Parathyroid adenoma (tissue), 2 donors: Measurements from ENCODE around the gene TOMM7.
"Not testable (repeated sequence)": the region's sequence is repeated elsewhere in the genome, so short reads cannot be mapped to it uniquely, and the experiment has no call there.

Experiments used
- H2AFZ ChIP-seq: fragments of 300-600 bp; sonication (generic); one replicate; pipeline ENCODE4 v1.7.0; 2017; ENCODE audit warnings: antibody characterized with exemption, mild to moderate bottlenecking
- H3K27ac ChIP-seq: fragments of 300-600 bp; sonication (generic); one replicate; pipeline ENCODE4 v1.7.0; 2017
- H3K27me3 ChIP-seq: fragments of 300-600 bp; sonication (generic); one replicate; pipeline ENCODE4 v1.7.0; 2017; ENCODE audit warnings: low read length; ENCODE audit not compliant: control insufficient read depth, insufficient read depth
- H3K36me3 ChIP-seq: fragments of 300-600 bp; sonication (generic); one replicate; pipeline ENCODE4 v1.7.0; 2017; ENCODE audit warnings: low read length; ENCODE audit not compliant: control insufficient read depth, insufficient read depth
- H3K4me1 ChIP-seq: fragments of 300-600 bp; sonication (generic); one replicate; pipeline ENCODE4 v1.7.0; 2017; ENCODE audit warnings: control low read depth
- H3K4me2 ChIP-seq: fragments of 300-600 bp; sonication (generic); one replicate; pipeline ENCODE4 v1.7.0; 2017; ENCODE audit warnings: low read length
- H3K4me3 ChIP-seq: fragments of 300-600 bp; sonication (generic); one replicate; pipeline ENCODE4 v1.7.0; 2017; ENCODE audit warnings: low read depth, low read length
- H3K79me2 ChIP-seq: fragments of 300-600 bp; sonication (generic); one replicate; pipeline ENCODE4 v1.7.0; 2017; ENCODE audit warnings: control low read depth
- H3K9ac ChIP-seq: fragments of 300-600 bp; sonication (generic); one replicate; pipeline ENCODE4 v1.7.0; 2017; ENCODE audit warnings: mild to moderate bottlenecking
- H3K9me3 ChIP-seq: fragments of 300-600 bp; sonication (generic); one replicate; pipeline ENCODE4 v1.7.0; 2017; ENCODE audit warnings: low read length; ENCODE audit not compliant: control insufficient read depth
- CTCF ChIP-seq: fragments of 300-600 bp; sonication (generic); IDR thresholded peaks from one replicate; pipeline ENCODE4 v1.7.0; 2017; ENCODE audit warnings: antibody characterized with exemption, mild to moderate bottlenecking
- donor health status: primary hyperparathyroidism.

The TOMM7 gene

GRCh38 chr7:22806752-22807151 is 15.9 kb downstream of the TOMM7 start:
- no peak overlapping the region for H3K4me3 ChIP-seq
- no peak overlapping the region for H3K9ac ChIP-seq
- H3K79me2 ChIP-seq: no peaks in the 10 kb centered on the region
- no peaks in the 10 kb centered on the region for H3K27me3 ChIP-seq
- H2AFZ ChIP-seq: no peak overlapping the region
- no peak for TF ChIP-seq CTCF
- H3K27ac ChIP-seq: no peak overlapping the region
- H3K4me1 ChIP-seq: no peaks in the 10 kb centered on the region
- no peak overlapping the region for H3K4me2 ChIP-seq
- no peaks in the 10 kb centered on the region for H3K36me3 ChIP-seq
- H3K9me3 ChIP-seq: no peaks in the 10 kb centered on the region

GRCh38 chr7:22805227-22805626 is 17.4 kb downstream of the TOMM7 start:
- H3K4me2 ChIP-seq: no peak overlapping the region

GRCh38 chr7:22802831-22803230 is 19.8 kb downstream of the TOMM7 start:
- not testable (repeated sequence) for H2AFZ ChIP-seq, H3K36me3 ChIP-seq, H3K9ac ChIP-seq, H3K79me2 ChIP-seq, H3K27me3 ChIP-seq, H3K9me3 ChIP-seq, H3K4me3 ChIP-seq, H3K27ac ChIP-seq, H3K4me2 ChIP-seq, H3K4me1 ChIP-seq

More at GRCh38 chr7:22805227-22805626, 17.4 kb downstream of the TOMM7 start:
- no peaks in the 10 kb centered on the region for H3K79me2 ChIP-seq
- no peaks in the 10 kb centered on the region for H3K27me3 ChIP-seq
- no peaks in the 10 kb centered on the region for H3K36me3 ChIP-seq
- no peak for TF ChIP-seq CTCF
- H3K4me1 ChIP-seq: no peaks in the 10 kb centered on the region
- H3K4me3 ChIP-seq: no peak overlapping the region
- no peak overlapping the region for H2AFZ ChIP-seq
- no peaks in the 10 kb centered on the region for H3K9me3 ChIP-seq
- H3K27ac ChIP-seq: no peak overlapping the region
- H3K9ac ChIP-seq: no peak overlapping the region

GRCh38 chr7:22802426-22802825 is 20.2 kb downstream of the TOMM7 start:
- TF ChIP-seq CTCF: no peak
- H3K4me2 ChIP-seq: no peak overlapping the region
- H3K36me3 ChIP-seq: no peaks in the 10 kb centered on the region
- H2AFZ ChIP-seq: no peak overlapping the region
- H3K9ac ChIP-seq: no peak overlapping the region
- H3K27ac ChIP-seq: no peak overlapping the region
- no peaks in the 10 kb centered on the region for H3K4me1 ChIP-seq
- no peaks in the 10 kb centered on the region for H3K79me2 ChIP-seq
- H3K4me3 ChIP-seq: no peak overlapping the region
- H3K9me3 ChIP-seq: no peaks in the 10 kb centered on the region
- H3K27me3 ChIP-seq: no peaks in the 10 kb centered on the region

GRCh38 chr7:22801912-22802311 is 20.7 kb downstream of the TOMM7 start:
- Histone ChIP-seq H3K4me1 (no peaks in the 10 kb centered on the region), H3K4me2 (no peak overlapping the region), H3K27me3 (no peaks in the 10 kb centered on the region), H3K9ac (no peak overlapping the region), H2AFZ (no peak overlapping the region), H3K79me2 (no peaks in the 10 kb centered on the region), H3K9me3 (no peaks in the 10 kb centered on the region), H3K27ac (no peak overlapping the region), H3K36me3 (no peaks in the 10 kb centered on the region), H3K4me3 (no peak overlapping the region)
- no peak for TF ChIP-seq CTCF
